Spleen (tissue), 11 donors: Measurements from ENCODE around the gene LRRTM4. TPM values are rescaled to one million over a fixed set of nuclear protein-coding genes. Genes with fewer than 3 reads are reported as not detected.

Source experiments
- DNase-seq: peaks from one replicate; pipeline ENCODE4 v3.0.0-alpha.2; 2020
- H3K27ac ChIP-seq, 8 donors: fragments of 200-600 bp; sonication (generic) in 7 of 8; 1 replicate in 4 of 8; 2 replicates in 4 of 8; pipeline versions ENCODE4 v1.5.0 to v1.8.0; 2016 to 2021; ENCODE audit warnings: inconsistent platforms in 4 of 8, mild to moderate bottlenecking in 4 of 8, moderate library complexity in 1 of 8
- H3K27me3 ChIP-seq, 7 donors: fragments of 200-600 bp; sonication (generic) in 6 of 7; replicated peaks in 1 of 7; 1 replicate in 4 of 7; 2 replicates in 3 of 7; pipeline versions ENCODE4 v1.5.0 to v1.8.0; 2016 to 2021; ENCODE audit warnings: inconsistent platforms in 3 of 7, mild to moderate bottlenecking in 1 of 7
- H3K36me3 ChIP-seq, 6 donors: fragments of 200-600 bp; sonication (generic) in 5 of 6; 1 replicate in 4 of 6; 2 replicates in 2 of 6; pipeline versions ENCODE4 v1.5.0 to v1.8.0; 2016 to 2021; ENCODE audit warnings: inconsistent platforms in 2 of 6
- H3K4me1 ChIP-seq, 6 donors: fragments of 200-600 bp; sonication (generic) in 5 of 6; 1 replicate in 3 of 6; 2 replicates in 3 of 6; pipeline versions ENCODE4 v1.5.0 to v1.8.0; 2016 to 2021; ENCODE audit warnings: inconsistent platforms in 3 of 6
- H3K4me3 ChIP-seq, 8 donors: fragments of 200-600 bp; sonication (generic) in 7 of 8; 1 replicate in 4 of 8; 2 replicates in 4 of 8; pipeline versions ENCODE4 v1.5.0 to v1.8.0; 2016 to 2021; ENCODE audit warnings: inconsistent platforms in 4 of 8, mild to moderate bottlenecking in 4 of 8, moderate library complexity in 2 of 8
- H3K9me3 ChIP-seq, 8 donors: fragments of 200-600 bp; sonication (generic) in 7 of 8; 1 replicate in 4 of 8; 2 replicates in 4 of 8; pipeline versions ENCODE4 v1.5.0 to v1.8.0; 2016 to 2021; ENCODE audit warnings: inconsistent platforms in 4 of 8
- POLR2A ChIP-seq, 3 donors: fragments of 450-650 bp; IDR thresholded peaks; one replicate each; pipeline ENCODE4 v1.5.1; 2017; ENCODE audit warnings: antibody characterized with exemption in 3 of 3, mild to moderate bottlenecking in 1 of 3
- POLR2AphosphoS5 ChIP-seq, 3 donors: sonication (generic); formaldehyde crosslinking; IDR thresholded peaks; one replicate each; pipeline ENCODE4 v1.5.1; 2017; ENCODE audit warnings: antibody characterized with exemption in 3 of 3
- WGBS, 5 donors: extraction: QIAGEN DNeasy Blood & Tissue Kit in 3 of 5; methylation state at CpG; one replicate each; pipeline versions ENCODE4 v1.1.5 to v1.1.7; 2013 to 2018; 5-methylcytosine and 5-hydroxymethylcytosine counted together
- intact Hi-C: fragments of 100-400 bp; cut with DNase I; formaldehyde crosslinking; loops from one replicate; pipeline ENCODE4 v1.15.0; 2023; ENCODE audit warnings: low total_unique reads
- polyA plus RNA-seq, 3 donors: library from polyadenylated mRNA; stranded (reverse); fragments of 200-250 nt; gene quantifications; one replicate each; pipeline ENCODE4 v1.2.1, GENCODE V29; 2013
- total RNA-seq, 7 donors: library from RNA; depleted of rRNA in 3 of 7; stranded (reverse); fragments of >200 nt in 3 of 7; fragmentation: NEBNext Ultra II Directional in 4 of 7; extraction: Animal tissue kit (Norgen Biotek cat#: 25700) in 4 of 7; gene quantifications; one replicate each; pipeline versions ENCODE4 v1.1.0 to v1.2.1, GENCODE V29; 2016 to 2021
- TF ChIP-seq, protein P1 (sequence below), 11 experiments: fragments of 200-600 bp in 7 of 11; fragments of 450-650 bp in 4 of 11; sonication (generic) in 4 of 11; IDR thresholded peaks in 8 of 11; conservative IDR thresholded peaks in 3 of 11; 1 replicate in 7 of 11; 2 replicates in 4 of 11; pipeline versions ENCODE4 v1.4.0 to v1.8.0; 2016 to 2021; ENCODE audit warnings: antibody characterized with exemption in 11 of 11, inconsistent platforms in 4 of 11, mild to moderate bottlenecking in 1 of 11
- donor health status: healthy with polysubstance abuse.
- donor health status: DM: no; HTN: no; CAD: no; lungs with moderate emphysema.
- donor health status: DM: no; HTN: no; CAD: no.
- donor health status: Bipolar disorder and iron deficiency.
- donor health status: healthy.
- donor health status: DM: no; HTN: no; CAD: no.
- donor health status: DM: yes; HTN: yes; CAD: no.

Gene LRRTM4
- total and polyA plus RNA-seq, 10 donors = 0.03 to 0.33 (median 0.14) TPM; not detected in 5

GRCh38 chr2:77325395-77325794 is 196.8 kb downstream of the LRRTM4 start:
- Histone ChIP-seq H3K4me1 (no peaks in the 10 kb centered on the region), H3K27me3 (no peaks in the 10 kb centered on the region), H3K36me3 (no peaks in the 10 kb centered on the region), H3K27ac (no peak overlapping the region), H3K9me3 (peaks cover 0 to 14% (median 0%) of the 10 kb centered on the region in 8 donors), H3K4me3 (no peak overlapping the region)
- no peak for DNase-seq
- 71 to 81% (median 79%) methylated on average over 3 of the region's 3 CpGs for WGBS, 5 donors
- TF ChIP-seq POLR2AphosphoS5 (IDR thresholded peaks at IDR 0.05) = no peak
- TF ChIP-seq, protein P1, sequence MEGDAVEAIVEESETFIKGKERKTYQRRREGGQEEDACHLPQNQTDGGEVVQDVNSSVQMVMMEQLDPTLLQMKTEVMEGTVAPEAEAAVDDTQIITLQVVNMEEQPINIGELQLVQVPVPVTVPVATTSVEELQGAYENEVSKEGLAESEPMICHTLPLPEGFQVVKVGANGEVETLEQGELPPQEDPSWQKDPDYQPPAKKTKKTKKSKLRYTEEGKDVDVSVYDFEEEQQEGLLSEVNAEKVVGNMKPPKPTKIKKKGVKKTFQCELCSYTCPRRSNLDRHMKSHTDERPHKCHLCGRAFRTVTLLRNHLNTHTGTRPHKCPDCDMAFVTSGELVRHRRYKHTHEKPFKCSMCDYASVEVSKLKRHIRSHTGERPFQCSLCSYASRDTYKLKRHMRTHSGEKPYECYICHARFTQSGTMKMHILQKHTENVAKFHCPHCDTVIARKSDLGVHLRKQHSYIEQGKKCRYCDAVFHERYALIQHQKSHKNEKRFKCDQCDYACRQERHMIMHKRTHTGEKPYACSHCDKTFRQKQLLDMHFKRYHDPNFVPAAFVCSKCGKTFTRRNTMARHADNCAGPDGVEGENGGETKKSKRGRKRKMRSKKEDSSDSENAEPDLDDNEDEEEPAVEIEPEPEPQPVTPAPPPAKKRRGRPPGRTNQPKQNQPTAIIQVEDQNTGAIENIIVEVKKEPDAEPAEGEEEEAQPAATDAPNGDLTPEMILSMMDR (IDR thresholded peaks at IDR 0.05 in 8 of 11, conservative IDR thresholded peaks at IDR 0.05 in 3 of 11) = no peak
- no peak for TF ChIP-seq POLR2A (IDR thresholded peaks at IDR 0.05)
- intact Hi-C loops = no loop called here

GRCh38 chr2:77322431-77322830 is 199.7 kb downstream of the LRRTM4 start:
- intact Hi-C loops = no loop called here
- 85 to 95% (median 91%) methylated on average over 3 of the region's 3 CpGs for WGBS, 5 donors

GRCh38 chr2:77314721-77315120 is 207.5 kb downstream of the LRRTM4 start:
- DNase-seq = no peak
- TF ChIP-seq, protein P1 (IDR thresholded peaks at IDR 0.05 in 8 of 11, conservative IDR thresholded peaks at IDR 0.05 in 3 of 11) = no peak
- TF ChIP-seq POLR2A (IDR thresholded peaks at IDR 0.05) = no peak
- TF ChIP-seq POLR2AphosphoS5 (IDR thresholded peaks at IDR 0.05) = no peak
- Histone ChIP-seq H3K4me3 (no peak overlapping the region), H3K9me3 (peaks cover 0 to 4% (median 0%) of the 10 kb centered on the region in 8 donors), H3K36me3 (no peaks in the 10 kb centered on the region), H3K27ac (no peak overlapping the region), H3K27me3 (no peaks in the 10 kb centered on the region), H3K4me1 (no peaks in the 10 kb centered on the region)
- 50 to 64% (median 58%) methylated on average over 5 of the region's 5 CpGs for WGBS, 5 donors
- intact Hi-C loops = no loop called here

More at GRCh38 chr2:77322431-77322830, 199.7 kb downstream of the LRRTM4 start:
- Histone ChIP-seq H3K27me3 (no peaks in the 10 kb centered on the region), H3K4me1 (no peaks in the 10 kb centered on the region), H3K27ac (no peak overlapping the region), H3K36me3 (no peaks in the 10 kb centered on the region), H3K9me3 (peaks cover 0 to 5% (median 0%) of the 10 kb centered on the region in 8 donors), H3K4me3 (no peak overlapping the region)
- no peak for DNase-seq
- TF ChIP-seq POLR2AphosphoS5 (IDR thresholded peaks at IDR 0.05) = no peak
- TF ChIP-seq, protein P1 (IDR thresholded peaks at IDR 0.05 in 8 of 11, conservative IDR thresholded peaks at IDR 0.05 in 3 of 11) = no peak
- TF ChIP-seq POLR2A (IDR thresholded peaks at IDR 0.05) = no peak

GRCh38 chr2:77310416-77310815 is 211.8 kb downstream of the LRRTM4 start:
- no peaks in the 10 kb centered on the region for H3K36me3 ChIP-seq
- H3K4me3 ChIP-seq = no peak overlapping the region
- H3K9me3 ChIP-seq = peaks cover 0 to 8% (median 0%) of the 10 kb centered on the region in 8 donors
- no peaks in the 10 kb centered on the region for H3K27me3 ChIP-seq
- TF ChIP-seq, protein P1 (IDR thresholded peaks at IDR 0.05 in 8 of 11, conservative IDR thresholded peaks at IDR 0.05 in 3 of 11) = no peak
- TF ChIP-seq POLR2AphosphoS5 (IDR thresholded peaks at IDR 0.05) (no peak), POLR2A (IDR thresholded peaks at IDR 0.05) (no peak)
- intact Hi-C loops = no loop called here
- no peak overlapping the region for H3K27ac ChIP-seq
- no peaks in the 10 kb centered on the region for H3K4me1 ChIP-seq
- WGBS, 5 donors = 60 to 66% (median 62%) methylated on average over 3 of the region's 3 CpGs
- DNase-seq = no peak
